ENCODE data around the gene KRTAP4-16. TPM values are rescaled to one million over a fixed set of nuclear protein-coding genes. Genes with fewer than 3 reads are reported as not detected.

KRTAP4-16 gene
- total RNA-seq (2022; extraction: Qiagen RNA extraction; ENCODE audit: low read depth), result not detected in 5 replicates

GRCh38 chr17:41101586-41102259 is at the start of gene KRTAP4-16:
Gene KRTAP4-16 (minus strand): TSS chr17:41102209. CDS start chr17:41102209, 0 bp downstream.

DNA sequence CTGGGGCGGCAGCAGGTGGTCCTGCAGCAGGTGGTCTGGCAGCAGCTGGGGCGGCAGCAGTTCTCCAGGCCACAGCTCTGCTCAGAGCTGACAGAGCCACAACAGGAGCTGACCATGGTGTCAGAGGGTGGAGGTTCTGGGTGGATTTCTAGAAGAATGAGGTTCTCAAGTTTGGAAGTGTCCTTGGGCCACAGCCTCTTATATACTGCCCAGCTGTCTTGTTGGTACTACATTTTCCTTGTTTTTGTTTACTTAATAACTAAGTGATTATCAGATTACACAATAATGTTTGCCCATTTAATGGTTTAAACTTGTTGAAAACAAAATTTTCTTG is 47.6 kb upstream of the KRTAP4-16 start, which contains the start of gene KRTAP4-5:
Gene KRTAP4-5 (minus strand): TSS at position 174 of the 334 bp plus-strand sequence. CDS start 58 bp downstream, at position 116.

DNA sequence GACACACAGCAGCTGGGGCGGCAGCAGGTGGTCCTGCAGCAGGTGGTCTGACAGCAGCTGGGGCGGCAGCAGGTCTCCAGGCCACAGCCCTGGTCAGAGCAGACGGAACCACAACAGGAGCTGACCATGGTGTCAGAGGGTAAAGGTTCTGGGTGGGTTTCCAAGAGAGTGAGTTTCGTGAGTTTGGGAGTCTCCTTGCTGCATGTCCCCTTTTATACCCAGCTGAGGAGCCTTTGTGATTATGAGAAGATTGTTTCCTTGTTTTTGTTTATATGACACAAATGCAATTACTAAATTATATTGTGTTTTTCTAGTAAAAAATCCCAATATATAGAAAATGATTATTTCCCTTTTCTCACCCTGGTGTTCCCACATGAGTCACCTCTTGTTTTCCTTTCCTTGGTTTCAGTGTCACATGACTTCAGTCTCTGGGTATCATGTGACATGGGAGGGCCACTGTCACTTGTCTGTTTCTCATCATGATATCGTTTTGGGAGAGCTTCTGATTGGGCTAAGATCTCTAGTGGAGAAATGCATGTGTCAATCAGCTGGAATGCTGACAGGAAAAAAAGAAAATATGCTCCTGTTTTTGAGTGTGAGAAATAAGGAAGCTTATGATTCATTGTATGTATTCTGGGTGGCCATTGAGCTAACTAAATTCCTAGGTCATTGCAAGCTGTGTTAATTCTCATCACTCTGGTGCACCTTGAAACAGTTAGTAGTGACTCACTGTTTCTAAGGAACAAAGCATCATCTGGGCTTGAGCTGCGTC is 38.5 kb upstream of the KRTAP4-16 start, which contains the start of gene KRTAP4-6:
Gene KRTAP4-6 (minus strand): TSS at position 185 of the 772 bp plus-strand sequence. CDS start 57 bp downstream, at position 128.

GRCh38 chr17:41123991-41124371 is 22.0 kb upstream of the KRTAP4-16 start, which contains the start of gene KRTAP4-12:
Gene KRTAP4-12 (minus strand): TSS chr17:41124182. CDS start chr17:41124122, 60 bp downstream.

DNA sequence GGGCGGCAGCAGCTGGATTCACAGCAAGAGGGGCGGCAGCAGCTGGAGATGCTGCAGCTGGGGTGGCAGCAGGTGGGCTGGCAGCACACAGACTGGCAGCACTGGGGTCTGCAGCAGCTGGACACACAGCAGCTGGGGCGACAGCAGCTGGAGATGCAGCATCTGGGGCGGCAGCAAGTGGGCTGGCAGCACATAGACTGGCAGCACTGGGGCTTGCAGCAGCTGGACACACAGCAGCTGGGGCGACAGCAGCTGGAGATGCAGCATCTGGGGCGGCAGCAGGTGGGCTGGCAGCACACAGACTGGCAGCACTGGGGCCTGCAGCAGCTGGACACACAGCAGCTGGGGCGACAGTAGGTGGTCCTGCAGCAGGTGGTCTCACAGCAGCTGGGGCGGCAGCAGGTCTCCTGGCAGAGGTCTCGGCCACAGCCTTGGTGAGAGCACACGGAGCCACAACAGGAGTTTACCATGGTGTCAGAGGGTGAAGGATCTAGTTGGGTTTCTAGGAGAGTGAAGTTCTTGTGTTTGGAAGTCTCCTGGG is 15.9 kb upstream of the KRTAP4-16 start, which contains the start of gene KRTAP4-11:
Gene KRTAP4-11 (minus strand): TSS at position 528 of the 541 bp plus-strand sequence. CDS start 58 bp downstream, at position 470.

DNA sequence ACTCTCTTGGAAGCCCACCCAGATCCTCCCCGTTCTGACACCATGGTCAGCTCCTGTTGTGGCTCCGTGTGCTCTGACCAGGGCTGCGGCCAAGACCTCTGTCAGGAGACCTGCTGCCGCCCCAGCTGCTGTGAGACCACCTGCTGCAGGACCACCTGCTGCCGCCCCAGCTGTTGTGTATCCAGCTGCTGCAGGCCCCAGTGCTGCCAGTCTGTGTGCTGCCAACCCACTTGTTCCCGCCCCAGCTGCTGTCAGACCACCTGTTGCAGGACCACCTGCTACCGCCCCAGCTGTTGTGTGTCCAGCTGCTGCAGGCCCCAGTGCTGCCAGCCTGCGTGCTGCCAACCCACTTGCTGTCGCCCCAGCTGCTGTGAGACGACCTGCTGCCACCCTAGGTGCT is 3.3 kb upstream of the KRTAP4-16 start, which contains the start of gene KRTAP4-9:
Gene KRTAP4-9 (plus strand): TSS at position 43 of the 400 bp plus-strand sequence. CDS start 0 bp downstream, at position 43.

GRCh38 chr17:41098042-41098441 is 4.0 kb downstream of the KRTAP4-16 start, which contains the start of gene KRTAP4-8:
Gene KRTAP4-8 (minus strand): TSS chr17:41098142. CDS start chr17:41098084, 58 bp downstream.

DNA sequence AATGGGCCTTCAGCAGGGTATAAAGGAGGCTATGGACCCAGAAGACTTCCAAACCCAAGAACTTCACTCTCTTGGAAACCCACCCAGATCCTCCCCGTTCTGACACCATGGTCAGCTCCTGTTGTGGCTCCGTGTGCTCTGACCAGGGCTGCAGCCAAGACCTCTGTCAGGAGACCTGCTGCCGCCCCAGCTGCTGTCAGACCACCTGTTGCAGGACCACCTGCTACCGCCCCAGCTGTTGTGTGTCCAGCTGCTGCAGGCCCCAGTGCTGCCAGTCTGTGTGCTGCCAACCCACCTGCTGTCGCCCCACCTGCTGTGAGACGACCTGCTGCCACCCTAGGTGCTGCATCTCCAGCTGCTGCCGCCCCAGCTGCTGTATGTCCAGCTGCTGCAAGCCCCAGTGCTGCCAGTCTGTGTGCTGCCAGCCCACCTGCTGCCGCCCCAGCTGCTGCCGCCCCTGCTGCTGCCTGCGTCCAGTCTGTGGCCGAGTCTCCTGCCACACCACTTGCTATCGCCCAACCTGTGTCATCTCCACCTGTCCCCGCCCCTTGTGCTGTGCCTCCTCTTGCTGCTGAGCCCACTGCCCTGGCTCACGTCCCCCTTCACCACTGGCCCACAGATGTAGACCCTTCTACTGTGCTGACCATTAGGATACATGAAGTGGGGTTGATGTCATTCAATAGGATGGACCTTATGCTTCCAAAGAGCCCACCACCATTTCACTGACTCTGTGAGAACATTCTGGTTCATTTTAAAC is 17.7 kb downstream of the KRTAP4-16 start, which contains the start of gene KRTAP4-7:
Gene KRTAP4-7 (plus strand): TSS at position 51 of the 757 bp plus-strand sequence. CDS start 57 bp downstream, at position 108.

DNA sequence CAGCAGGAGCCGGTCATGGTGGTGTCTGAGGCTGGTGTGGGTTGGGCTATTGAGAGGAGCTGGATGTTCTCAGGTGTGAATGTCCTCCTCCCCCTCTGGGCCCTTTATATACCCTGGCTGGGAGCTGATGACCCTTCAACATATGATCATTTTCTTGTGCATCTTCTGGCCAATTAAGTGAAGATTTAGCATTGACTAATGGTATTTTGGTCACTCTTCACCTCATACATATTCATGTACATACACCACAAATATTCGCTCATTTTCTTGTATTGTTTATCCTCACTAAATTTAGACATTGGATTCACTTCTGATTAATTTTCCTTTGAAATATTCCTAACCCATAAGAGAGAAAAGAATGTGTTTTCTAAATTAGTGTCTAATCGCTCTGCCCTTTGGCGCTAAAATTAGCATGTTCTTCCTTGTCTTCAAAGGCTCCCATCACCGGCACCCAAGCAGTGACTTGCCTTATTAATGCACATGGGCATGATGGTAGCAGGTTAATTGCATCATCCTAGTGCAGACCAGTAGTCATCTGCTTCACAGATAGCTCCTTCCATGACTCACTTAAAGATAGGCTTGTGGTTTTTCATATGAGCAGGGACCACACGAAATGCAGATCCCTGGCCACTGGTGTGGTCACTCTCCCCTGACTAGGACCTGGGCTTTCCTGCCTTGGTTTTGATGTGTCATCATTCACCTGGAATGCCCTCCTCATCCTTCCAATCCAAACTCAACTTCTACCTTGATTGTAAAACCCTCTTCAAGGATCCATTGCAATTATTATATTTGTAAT is 36.0 kb downstream of the KRTAP4-16 start, which contains the start of gene KRTAP2-4:
Gene KRTAP2-4 (minus strand): TSS at position 51 of the 796 bp plus-strand sequence. CDS start 34 bp downstream, at position 17.

DNA sequence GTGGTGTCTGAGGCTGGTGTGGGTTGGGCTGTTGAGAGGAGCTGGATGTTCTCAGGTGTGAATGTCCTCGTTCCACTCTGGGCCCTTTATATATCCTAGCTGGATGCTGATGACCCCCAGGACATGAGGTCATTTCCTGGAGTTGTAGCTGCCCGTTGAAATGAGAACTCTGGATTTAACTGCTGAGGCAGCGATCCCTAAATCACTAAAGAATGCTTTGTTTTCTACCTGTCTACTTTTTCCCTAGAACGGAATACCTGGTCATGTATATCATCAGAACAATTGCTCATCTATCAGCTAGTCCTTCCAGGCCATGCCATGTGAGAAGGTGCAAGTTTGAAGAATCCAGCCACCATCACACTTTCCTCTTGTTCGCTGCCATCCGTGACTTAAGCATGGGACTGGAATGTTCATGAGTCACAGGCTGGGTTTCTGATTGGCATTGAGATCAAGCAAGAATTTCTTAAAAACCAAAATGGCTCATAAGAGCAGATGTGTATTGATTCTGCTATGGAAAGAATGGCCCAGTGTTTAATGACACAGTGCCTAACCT is 41.9 kb downstream of the KRTAP4-16 start, which contains the start of gene KRTAP2-3:
Gene KRTAP2-3 (minus strand): TSS at position 63 of the 553 bp plus-strand sequence. CDS start 64 bp downstream, outside the sequence.

DNA sequence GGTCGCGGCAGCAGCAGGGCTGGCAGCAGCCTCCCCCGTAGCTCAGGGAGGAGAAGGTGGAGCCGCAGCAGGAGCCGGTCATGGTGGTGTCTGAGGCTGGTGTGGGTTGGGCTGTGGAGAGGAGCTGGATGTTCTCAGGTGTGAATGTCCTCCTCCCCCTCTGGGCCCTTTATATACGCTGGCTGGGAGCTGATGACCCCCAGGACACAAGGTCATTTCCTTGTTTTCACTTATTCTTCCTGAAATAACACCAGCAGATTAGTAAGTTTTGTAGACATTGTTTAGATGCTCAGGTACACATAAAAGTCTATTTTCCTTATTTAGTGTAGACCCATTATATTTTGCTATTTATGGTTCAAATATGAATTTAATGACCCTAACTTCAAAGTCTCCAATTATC is 46.9 kb downstream of the KRTAP4-16 start, which contains the start of gene KRTAP2-2:
Gene KRTAP2-2 (minus strand): TSS at position 101 of the 400 bp plus-strand sequence. CDS start 19 bp downstream, at position 82.

Other genes starting within 250 kb of the KRTAP4-16 start
- gene KRT12, start 235.0 kb downstream of the KRTAP4-16 start, total RNA-seq (2022; extraction: Qiagen RNA extraction; ENCODE audit: low read depth), result not detected in 5 replicates
- gene KRT20, start 217.0 kb downstream of the KRTAP4-16 start, total RNA-seq (2022; extraction: Qiagen RNA extraction; ENCODE audit: low read depth), result 0.17 to 0.43 TPM (median 0.28 TPM) in 5 replicates
- 0.06 to 0.30 TPM (median 0.08 TPM) in 3 of 5 replicates, not detected in the others for gene KRT23, start 164.6 kb downstream of the KRTAP4-16 start, total RNA-seq (2022; extraction: Qiagen RNA extraction; ENCODE audit: low read depth)
- gene KRT39, start 135.3 kb downstream of the KRTAP4-16 start, total RNA-seq (2022; extraction: Qiagen RNA extraction; ENCODE audit: low read depth), result not detected in 5 replicates
- not detected in 5 replicates for gene KRT40, start 117.9 kb downstream of the KRTAP4-16 start, total RNA-seq (2022; extraction: Qiagen RNA extraction; ENCODE audit: low read depth)
- not detected in 5 replicates for gene KRTAP3-3, start 108.0 kb downstream of the KRTAP4-16 start, total RNA-seq (2022; extraction: Qiagen RNA extraction; ENCODE audit: low read depth)
- gene KRTAP3-2, start 102.3 kb downstream of the KRTAP4-16 start, total RNA-seq (2022; extraction: Qiagen RNA extraction; ENCODE audit: low read depth), result 0.36 to 0.50 TPM (median 0.42 TPM) in 3 of 5 replicates, not detected in the others
- gene KRTAP3-1, start 93.1 kb downstream of the KRTAP4-16 start, total RNA-seq (2022; extraction: Qiagen RNA extraction; ENCODE audit: low read depth), result not detected in 5 replicates
- not detected in 5 replicates for gene KRTAP1-5, start 75.0 kb downstream of the KRTAP4-16 start, total RNA-seq (2022; extraction: Qiagen RNA extraction; ENCODE audit: low read depth)
- gene KRTAP1-4, start 72.0 kb downstream of the KRTAP4-16 start, total RNA-seq (2022; extraction: Qiagen RNA extraction; ENCODE audit: low read depth), result not detected in 5 replicates
- not detected in 5 replicates for gene KRTAP1-3, start 67.3 kb downstream of the KRTAP4-16 start, total RNA-seq (2022; extraction: Qiagen RNA extraction; ENCODE audit: low read depth)
- not detected in 5 replicates for gene KRTAP1-1, start 60.8 kb downstream of the KRTAP4-16 start, total RNA-seq (2022; extraction: Qiagen RNA extraction; ENCODE audit: low read depth)
- gene KRTAP2-1, start 54.9 kb downstream of the KRTAP4-16 start, total RNA-seq (2022; extraction: Qiagen RNA extraction; ENCODE audit: low read depth), result not detected in 5 replicates
- not detected in 5 replicates for gene KRTAP2-2, start 47.0 kb downstream of the KRTAP4-16 start, total RNA-seq (2022; extraction: Qiagen RNA extraction; ENCODE audit: low read depth)
- not detected in 5 replicates for gene KRTAP2-3, start 42.1 kb downstream of the KRTAP4-16 start, total RNA-seq (2022; extraction: Qiagen RNA extraction; ENCODE audit: low read depth)
- gene KRTAP2-4, start 36.3 kb downstream of the KRTAP4-16 start, total RNA-seq (2022; extraction: Qiagen RNA extraction; ENCODE audit: low read depth), result not detected in 5 replicates
- not detected in 5 replicates for gene KRTAP4-7, start 18.1 kb downstream of the KRTAP4-16 start, total RNA-seq (2022; extraction: Qiagen RNA extraction; ENCODE audit: low read depth)
- 0.08 TPM in 1 of 5 replicates, not detected in the others for gene KRTAP4-8, start 4.1 kb downstream of the KRTAP4-16 start, total RNA-seq (2022; extraction: Qiagen RNA extraction; ENCODE audit: low read depth)
- gene KRTAP4-9, start 3.2 kb upstream of the KRTAP4-16 start, total RNA-seq (2022; extraction: Qiagen RNA extraction; ENCODE audit: low read depth), result not detected in 5 replicates
- gene KRTAP4-11, start 16.2 kb upstream of the KRTAP4-16 start, total RNA-seq (2022; extraction: Qiagen RNA extraction; ENCODE audit: low read depth), result not detected in 5 replicates
- not detected in 5 replicates for gene KRTAP4-12, start 22.0 kb upstream of the KRTAP4-16 start, total RNA-seq (2022; extraction: Qiagen RNA extraction; ENCODE audit: low read depth)
- not detected in 5 replicates for gene KRTAP4-6, start 38.3 kb upstream of the KRTAP4-16 start, total RNA-seq (2022; extraction: Qiagen RNA extraction; ENCODE audit: low read depth)
- not detected in 5 replicates for gene KRTAP4-5, start 47.6 kb upstream of the KRTAP4-16 start, total RNA-seq (2022; extraction: Qiagen RNA extraction; ENCODE audit: low read depth)
- not detected in 5 replicates for gene KRTAP4-4, start 58.5 kb upstream of the KRTAP4-16 start, total RNA-seq (2022; extraction: Qiagen RNA extraction; ENCODE audit: low read depth)
- gene KRTAP4-3, start 66.0 kb upstream of the KRTAP4-16 start, total RNA-seq (2022; extraction: Qiagen RNA extraction; ENCODE audit: low read depth), result not detected in 5 replicates
- gene KRTAP4-2, start 76.0 kb upstream of the KRTAP4-16 start, total RNA-seq (2022; extraction: Qiagen RNA extraction; ENCODE audit: low read depth), result not detected in 5 replicates
- 0.17 to 0.25 TPM (median 0.24 TPM) in 4 of 5 replicates, not detected in the other for gene KRTAP4-1, start 82.7 kb upstream of the KRTAP4-16 start, total RNA-seq (2022; extraction: Qiagen RNA extraction; ENCODE audit: low read depth)
- not detected in 5 replicates for gene KRTAP9-1, start 87.7 kb upstream of the KRTAP4-16 start, total RNA-seq (2022; extraction: Qiagen RNA extraction; ENCODE audit: low read depth)
- not detected in 5 replicates for gene KRTAP9-2, start 124.4 kb upstream of the KRTAP4-16 start, total RNA-seq (2022; extraction: Qiagen RNA extraction; ENCODE audit: low read depth)
- gene KRTAP9-3, start 130.2 kb upstream of the KRTAP4-16 start, total RNA-seq (2022; extraction: Qiagen RNA extraction; ENCODE audit: low read depth), result not detected in 5 replicates
- gene KRTAP9-8, start 135.8 kb upstream of the KRTAP4-16 start, total RNA-seq (2022; extraction: Qiagen RNA extraction; ENCODE audit: low read depth), result not detected in 5 replicates
- not detected in 5 replicates for gene KRTAP9-4, start 147.5 kb upstream of the KRTAP4-16 start, total RNA-seq (2022; extraction: Qiagen RNA extraction; ENCODE audit: low read depth)
- gene KRTAP9-9, start 153.2 kb upstream of the KRTAP4-16 start, total RNA-seq (2022; extraction: Qiagen RNA extraction; ENCODE audit: low read depth), result not detected in 5 replicates
- not detected in 5 replicates for gene KRTAP9-6, start 163.2 kb upstream of the KRTAP4-16 start, total RNA-seq (2022; extraction: Qiagen RNA extraction; ENCODE audit: low read depth)
- gene KRTAP9-7, start 173.5 kb upstream of the KRTAP4-16 start, total RNA-seq (2022; extraction: Qiagen RNA extraction; ENCODE audit: low read depth), result not detected in 5 replicates
- not detected in 5 replicates for gene KRTAP29-1, start 200.6 kb upstream of the KRTAP4-16 start, total RNA-seq (2022; extraction: Qiagen RNA extraction; ENCODE audit: low read depth)
- gene KRTAP16-1, start 207.1 kb upstream of the KRTAP4-16 start, total RNA-seq (2022; extraction: Qiagen RNA extraction; ENCODE audit: low read depth), result not detected in 5 replicates
- not detected in 5 replicates for gene KRTAP17-1, start 213.5 kb upstream of the KRTAP4-16 start, total RNA-seq (2022; extraction: Qiagen RNA extraction; ENCODE audit: low read depth)
- gene KRT33A, start 248.6 kb upstream of the KRTAP4-16 start, total RNA-seq (2022; extraction: Qiagen RNA extraction; ENCODE audit: low read depth), result not detected in 5 replicates